Fibroblast of mammary gland (primary cell): Measurements from ENCODE around the gene MYH3.

ENCODE experiments used
- DNase-seq: peaks from one replicate; pipeline ENCODE4 v3.0.0-alpha.2; 2010; ENCODE audit warnings: low read depth
- H3K4me3 ChIP-seq: 2 replicates; pipeline ENCODE4 v1.5.1; 2011; ENCODE audit warnings: low read depth, mild to moderate bottlenecking, low read length, moderate library complexity; ENCODE audit not compliant: control insufficient read depth
- TF ChIP-seq, protein P1 (sequence below): conservative IDR thresholded peaks from 2 replicates; pipeline ENCODE4 v1.5.1; 2011; ENCODE audit warnings: low read depth, low read length, inconsistent platforms; ENCODE audit not compliant: control insufficient read depth, insufficient read depth

Gene MYH3

DNA sequence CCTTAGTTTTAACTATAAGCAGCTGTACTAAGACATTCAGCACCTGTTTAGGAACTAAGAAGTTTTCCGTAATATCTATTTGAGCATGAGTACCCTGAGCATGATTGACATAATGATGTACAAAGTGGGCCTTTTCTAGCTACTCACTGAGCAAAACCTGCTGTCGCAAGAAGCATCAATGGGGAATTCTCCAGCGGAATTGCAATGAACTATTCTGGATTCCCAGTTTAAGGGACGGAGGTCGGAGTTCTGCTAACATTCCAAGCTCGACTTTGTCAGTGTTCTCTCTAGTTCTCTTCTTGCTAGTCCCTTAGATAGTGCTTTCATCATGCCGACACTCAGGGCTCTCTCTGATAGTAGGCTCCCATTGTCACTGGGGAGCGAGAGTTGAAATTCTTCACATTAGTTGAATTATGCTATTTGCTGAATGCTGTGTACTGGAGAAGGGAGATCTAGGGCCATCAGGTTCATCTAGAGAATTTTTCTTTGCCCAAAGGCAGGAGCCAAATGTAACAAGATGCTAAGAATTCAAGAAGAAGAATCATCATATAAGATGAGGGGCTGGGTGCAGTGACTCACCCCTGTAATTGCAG, 67.5 kb downstream of the MYH3 start:
- no peak overlapping the region for H3K4me3 ChIP-seq
- no peak for DNase-seq
- TF ChIP-seq, protein P1, sequence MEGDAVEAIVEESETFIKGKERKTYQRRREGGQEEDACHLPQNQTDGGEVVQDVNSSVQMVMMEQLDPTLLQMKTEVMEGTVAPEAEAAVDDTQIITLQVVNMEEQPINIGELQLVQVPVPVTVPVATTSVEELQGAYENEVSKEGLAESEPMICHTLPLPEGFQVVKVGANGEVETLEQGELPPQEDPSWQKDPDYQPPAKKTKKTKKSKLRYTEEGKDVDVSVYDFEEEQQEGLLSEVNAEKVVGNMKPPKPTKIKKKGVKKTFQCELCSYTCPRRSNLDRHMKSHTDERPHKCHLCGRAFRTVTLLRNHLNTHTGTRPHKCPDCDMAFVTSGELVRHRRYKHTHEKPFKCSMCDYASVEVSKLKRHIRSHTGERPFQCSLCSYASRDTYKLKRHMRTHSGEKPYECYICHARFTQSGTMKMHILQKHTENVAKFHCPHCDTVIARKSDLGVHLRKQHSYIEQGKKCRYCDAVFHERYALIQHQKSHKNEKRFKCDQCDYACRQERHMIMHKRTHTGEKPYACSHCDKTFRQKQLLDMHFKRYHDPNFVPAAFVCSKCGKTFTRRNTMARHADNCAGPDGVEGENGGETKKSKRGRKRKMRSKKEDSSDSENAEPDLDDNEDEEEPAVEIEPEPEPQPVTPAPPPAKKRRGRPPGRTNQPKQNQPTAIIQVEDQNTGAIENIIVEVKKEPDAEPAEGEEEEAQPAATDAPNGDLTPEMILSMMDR = no peak

DNA sequence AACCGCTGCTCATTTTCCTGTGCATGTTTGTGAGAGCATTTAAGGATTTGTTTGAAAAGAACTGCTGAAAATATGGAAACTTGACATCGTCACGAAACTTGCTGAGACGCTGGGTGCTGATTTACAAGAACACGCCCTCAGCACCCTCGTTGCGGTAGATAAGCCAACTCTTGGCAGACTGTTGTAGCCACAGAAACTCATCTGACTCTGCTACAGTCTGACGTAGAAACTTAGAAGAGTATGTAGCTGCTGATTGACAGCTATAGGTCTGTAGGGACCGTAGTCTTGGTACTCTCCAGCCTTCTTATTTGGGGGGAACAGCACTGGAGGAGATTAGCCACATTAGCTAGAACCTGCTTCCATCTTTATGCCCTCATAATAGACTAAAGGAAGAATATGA, 71.6 kb downstream of the MYH3 start:
- TF ChIP-seq, protein P1 = no peak
- no peak for DNase-seq
- H3K4me3 ChIP-seq = no peak overlapping the region

DNA sequence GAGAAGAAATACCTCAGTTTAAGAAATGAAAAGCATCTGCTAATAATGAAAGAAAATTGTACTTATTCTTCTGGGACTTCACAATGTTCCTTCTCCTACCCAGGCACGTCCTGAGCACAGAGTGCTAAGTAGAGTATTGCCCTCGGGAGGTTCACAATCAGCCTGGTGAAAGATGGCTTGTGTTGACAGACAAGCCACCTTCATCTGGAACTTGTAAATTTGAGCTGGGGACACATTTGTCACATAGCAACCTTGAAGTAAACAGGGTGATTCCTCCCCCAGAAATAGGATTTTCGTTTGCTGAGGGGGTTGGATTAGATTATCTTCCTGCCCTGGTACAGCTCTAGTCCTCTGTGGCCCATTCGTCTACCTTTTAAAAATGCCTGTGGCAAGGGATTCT, 73.3 kb downstream of the MYH3 start:
- TF ChIP-seq, protein P1 = no peak
- DNase-seq = no peak
- H3K4me3 ChIP-seq = no peak overlapping the region

GRCh38 chr17:10579270-10579669, 77.8 kb downstream of the MYH3 start:
- TF ChIP-seq, protein P1 = no peak
- peak; percentile 45 for DNase-seq
- H3K4me3 ChIP-seq = no peak overlapping the region
